DND-41 (cell line): Measurements from ENCODE around the gene P3R3URF.

Source experiments
- ATAC-seq: fragments of 200-7000 bp; cut with Tn5 transposase; 3 replicates; pipeline ENCODE4 v1.9.1; 2021; ENCODE audit warnings: low read depth; ENCODE audit not compliant: insufficient read depth
- DNase-seq: peaks from one replicate; pipeline ENCODE4 v3.0.0-alpha.2; 2020
- H2AFZ ChIP-seq: 2 replicates; pipeline ENCODE4 v1.6.0; 2012; ENCODE audit warnings: low read depth, low read length
- H3K27ac ChIP-seq: 2 replicates; pipeline ENCODE4 v1.5.1; 2012; ENCODE audit warnings: low read length, inconsistent platforms
- H3K27me3 ChIP-seq: fragments of 200-600 bp; sonication (generic); 2 replicates; pipeline ENCODE4 v1.6.0; 2012; ENCODE audit warnings: low read length, mild to moderate bottlenecking, inconsistent platforms; ENCODE audit not compliant: insufficient read depth, poor library complexity
- H3K36me3 ChIP-seq: 2 replicates; pipeline ENCODE4 v1.5.1; 2012; ENCODE audit warnings: low read length, inconsistent platforms; ENCODE audit not compliant: insufficient read depth
- H3K4me1 ChIP-seq: 2 replicates; pipeline ENCODE4 v1.5.1; 2012; ENCODE audit warnings: mild to moderate bottlenecking, low read length; ENCODE audit not compliant: insufficient read depth
- H3K4me2 ChIP-seq: 2 replicates; pipeline ENCODE4 v1.6.0; 2012; ENCODE audit warnings: mild to moderate bottlenecking, moderate library complexity, low read length, inconsistent platforms; ENCODE audit not compliant: insufficient read depth
- H3K4me3 ChIP-seq, 2 experiments: fragments of 200-600 bp in 1 of 2; shearing (Covaris generic) in 1 of 2; 2 replicates each; pipeline ENCODE4 v1.5.1; 2012 to 2016; ENCODE audit warnings: inconsistent platforms in 2 of 2, low read length in 2 of 2, mild to moderate bottlenecking in 2 of 2, low read depth in 1 of 2, moderate library complexity in 1 of 2
- H3K79me2 ChIP-seq: 2 replicates; pipeline ENCODE4 v1.6.0; 2012; ENCODE audit warnings: low read length, inconsistent platforms; ENCODE audit not compliant: insufficient read depth
- H3K9ac ChIP-seq: 2 replicates; pipeline ENCODE4 v1.6.0; 2012; ENCODE audit warnings: low read depth, mild to moderate bottlenecking, inconsistent platforms, low read length, moderate library complexity
- H3K9me3 ChIP-seq: 2 replicates; pipeline ENCODE4 v1.5.1; 2012; ENCODE audit warnings: low read length, moderate library complexity, mild to moderate bottlenecking, inconsistent platforms; ENCODE audit not compliant: insufficient read depth, severe bottlenecking
- H4K20me1 ChIP-seq: 2 replicates; pipeline ENCODE4 v1.6.0; 2012; ENCODE audit warnings: low read length; ENCODE audit not compliant: insufficient read depth
- EZH2 ChIP-seq: IDR thresholded peaks from 3 replicates; pipeline ENCODE4 v1.6.1; 2012; ENCODE audit warnings: borderline replicate concordance, low read depth, mild to moderate bottlenecking, moderate library complexity, low read length, inconsistent platforms; ENCODE audit not compliant: severe bottlenecking
- TF ChIP-seq, protein P1 (sequence below): IDR thresholded peaks from 2 replicates; pipeline ENCODE4 v1.5.1; 2012; ENCODE audit warnings: borderline replicate concordance, low read length, moderate library complexity, mild to moderate bottlenecking; ENCODE audit not compliant: poor library complexity, severe bottlenecking; ENCODE audit errors: extremely low read depth

The P3R3URF gene

DNA sequence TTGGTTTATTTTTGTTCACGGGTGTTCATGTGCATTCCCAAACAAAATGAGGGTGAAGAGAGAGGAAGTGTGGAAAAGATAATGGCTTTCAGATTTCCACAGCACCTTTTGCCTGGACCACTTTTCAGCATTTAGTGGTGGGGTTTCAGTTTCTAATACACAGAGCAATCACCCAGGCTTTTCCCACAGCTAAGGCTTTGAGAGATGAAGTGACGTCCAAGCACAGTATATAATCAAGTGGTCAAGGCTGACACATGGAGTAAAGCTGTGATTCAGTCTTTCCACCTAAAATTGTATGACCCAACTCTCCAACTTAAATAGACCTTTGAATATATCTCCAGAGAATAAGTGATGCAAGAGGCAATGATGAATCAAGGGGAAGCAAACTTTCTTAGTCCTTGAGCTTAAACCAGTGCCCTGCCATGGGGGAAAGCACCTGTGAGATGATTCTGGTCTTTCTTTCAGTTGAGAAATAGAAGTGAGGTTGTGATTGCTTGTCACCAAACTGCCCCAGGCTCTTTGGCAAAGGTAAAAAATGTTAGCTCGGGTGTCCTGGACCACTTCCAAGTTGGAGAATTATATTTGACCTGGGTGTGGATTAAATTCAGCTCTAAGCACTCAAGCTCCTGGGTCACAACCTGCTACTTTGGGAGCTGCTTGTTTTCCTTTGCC lies 41.5 kb downstream of the P3R3URF start:
- H2AFZ ChIP-seq: no peak overlapping the region
- H3K9ac ChIP-seq: no peak overlapping the region
- H4K20me1 ChIP-seq: no peaks in the 10 kb centered on the region
- H3K4me3 ChIP-seq: no peak overlapping the region
- TF ChIP-seq EZH2: no peak
- TF ChIP-seq, protein P1, sequence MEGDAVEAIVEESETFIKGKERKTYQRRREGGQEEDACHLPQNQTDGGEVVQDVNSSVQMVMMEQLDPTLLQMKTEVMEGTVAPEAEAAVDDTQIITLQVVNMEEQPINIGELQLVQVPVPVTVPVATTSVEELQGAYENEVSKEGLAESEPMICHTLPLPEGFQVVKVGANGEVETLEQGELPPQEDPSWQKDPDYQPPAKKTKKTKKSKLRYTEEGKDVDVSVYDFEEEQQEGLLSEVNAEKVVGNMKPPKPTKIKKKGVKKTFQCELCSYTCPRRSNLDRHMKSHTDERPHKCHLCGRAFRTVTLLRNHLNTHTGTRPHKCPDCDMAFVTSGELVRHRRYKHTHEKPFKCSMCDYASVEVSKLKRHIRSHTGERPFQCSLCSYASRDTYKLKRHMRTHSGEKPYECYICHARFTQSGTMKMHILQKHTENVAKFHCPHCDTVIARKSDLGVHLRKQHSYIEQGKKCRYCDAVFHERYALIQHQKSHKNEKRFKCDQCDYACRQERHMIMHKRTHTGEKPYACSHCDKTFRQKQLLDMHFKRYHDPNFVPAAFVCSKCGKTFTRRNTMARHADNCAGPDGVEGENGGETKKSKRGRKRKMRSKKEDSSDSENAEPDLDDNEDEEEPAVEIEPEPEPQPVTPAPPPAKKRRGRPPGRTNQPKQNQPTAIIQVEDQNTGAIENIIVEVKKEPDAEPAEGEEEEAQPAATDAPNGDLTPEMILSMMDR: no peak
- DNase-seq (no peak), ATAC-seq (no peak)
- no peaks in the 10 kb centered on the region for H3K9me3 ChIP-seq
- no peak overlapping the region for H3K4me2 ChIP-seq
- H3K27me3 ChIP-seq: no peaks in the 10 kb centered on the region
- no peaks in the 10 kb centered on the region for H3K36me3 ChIP-seq
- peaks cover 27% of the 10 kb centered on the region for H3K4me1 ChIP-seq
- peaks cover 34% of the 10 kb centered on the region for H3K79me2 ChIP-seq
- no peak overlapping the region for H3K27ac ChIP-seq

DNA sequence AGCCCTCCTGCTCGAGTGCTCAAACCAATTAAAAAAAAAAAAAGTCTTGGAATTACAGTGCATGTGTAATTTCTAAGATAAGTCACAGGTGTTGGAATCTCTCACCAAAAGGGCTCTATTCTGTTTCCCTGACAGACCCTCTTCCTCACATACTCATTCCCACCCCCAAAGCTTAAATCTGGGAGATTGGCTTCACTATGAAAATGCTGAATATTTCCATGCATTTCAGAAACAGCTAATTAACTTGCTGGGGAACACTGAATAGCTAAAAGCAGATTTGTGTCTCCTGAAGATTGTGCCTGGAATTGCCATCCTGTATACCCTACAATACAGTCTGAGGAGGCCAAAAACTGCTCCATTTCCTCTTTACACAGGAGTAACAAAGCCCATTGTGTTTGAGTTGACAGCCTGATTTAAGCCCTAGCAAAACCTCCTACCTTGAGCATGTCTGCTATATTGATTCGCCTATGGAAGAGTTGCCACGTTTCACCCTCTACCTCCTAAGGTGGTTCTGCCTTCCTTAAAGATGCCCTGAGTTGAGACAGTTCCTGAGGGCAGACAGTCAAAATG lies 42.4 kb downstream of the P3R3URF start:
- ATAC-seq: no peak
- peak overlapping the region; percentile 67 for H3K9ac ChIP-seq
- no peak for DNase-seq
- no peaks in the 10 kb centered on the region for H3K36me3 ChIP-seq
- no peaks in the 10 kb centered on the region for H4K20me1 ChIP-seq
- peak overlapping the region; percentile 93 for H3K27ac ChIP-seq
- H2AFZ ChIP-seq: peak overlapping the region; percentile 90
- peaks cover 35% of the 10 kb centered on the region for H3K4me1 ChIP-seq
- no peaks in the 10 kb centered on the region for H3K27me3 ChIP-seq
- TF ChIP-seq, protein P1: no peak
- no peak for TF ChIP-seq EZH2
- H3K4me3 ChIP-seq: peak overlapping the region; percentile 45 to 81; a peak in 3 of 4 replicates
- H3K79me2 ChIP-seq: peaks cover 42% of the 10 kb centered on the region
- H3K4me2 ChIP-seq: peak overlapping the region; percentile 85
- no peaks in the 10 kb centered on the region for H3K9me3 ChIP-seq

DNA sequence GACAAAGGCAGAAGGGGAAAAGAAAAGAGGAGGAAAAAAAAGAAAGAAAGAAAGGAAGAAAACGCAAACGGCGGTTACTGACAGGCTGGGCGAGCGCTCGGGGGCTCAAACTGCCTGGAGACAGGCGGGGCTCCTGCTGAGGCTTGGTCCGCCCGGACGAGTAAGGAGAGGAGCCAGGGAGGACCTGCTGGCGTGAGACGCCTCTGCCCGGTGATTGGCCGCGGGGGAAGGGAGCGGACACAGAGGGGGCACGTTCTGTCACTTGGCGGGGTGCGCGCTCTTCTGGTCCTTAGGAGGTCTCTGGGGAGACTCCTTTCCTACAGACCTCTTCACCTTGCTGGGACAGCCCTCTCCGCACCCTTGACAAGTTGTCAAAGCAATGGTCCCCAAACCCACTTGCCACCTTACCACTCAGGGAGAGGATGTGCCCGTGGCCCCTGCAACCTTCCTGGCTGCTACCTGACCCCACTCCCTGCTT lies 43.1 kb downstream of the P3R3URF start:
- peak overlapping the region; percentile 93 for H3K27ac ChIP-seq
- H3K79me2 ChIP-seq: peaks cover 49% of the 10 kb centered on the region
- no peak for DNase-seq
- peak overlapping the region; percentile 45 to 81; a peak in 3 of 4 replicates for H3K4me3 ChIP-seq
- no peaks in the 10 kb centered on the region for H3K27me3 ChIP-seq
- peak overlapping the region; percentile 85 for H3K4me2 ChIP-seq
- no peaks in the 10 kb centered on the region for H3K36me3 ChIP-seq
- ATAC-seq: peak; percentile 58
- H4K20me1 ChIP-seq: no peaks in the 10 kb centered on the region
- H3K9ac ChIP-seq: peak overlapping the region; percentile 67
- peaks cover 41% of the 10 kb centered on the region for H3K4me1 ChIP-seq
- TF ChIP-seq EZH2: no peak
- TF ChIP-seq, protein P1: no peak
- H3K9me3 ChIP-seq: no peaks in the 10 kb centered on the region
- H2AFZ ChIP-seq: peak overlapping the region; percentile 90
